ENCODE measurements around the gene MTHFD2.

MTHFD2 gene

DNA sequence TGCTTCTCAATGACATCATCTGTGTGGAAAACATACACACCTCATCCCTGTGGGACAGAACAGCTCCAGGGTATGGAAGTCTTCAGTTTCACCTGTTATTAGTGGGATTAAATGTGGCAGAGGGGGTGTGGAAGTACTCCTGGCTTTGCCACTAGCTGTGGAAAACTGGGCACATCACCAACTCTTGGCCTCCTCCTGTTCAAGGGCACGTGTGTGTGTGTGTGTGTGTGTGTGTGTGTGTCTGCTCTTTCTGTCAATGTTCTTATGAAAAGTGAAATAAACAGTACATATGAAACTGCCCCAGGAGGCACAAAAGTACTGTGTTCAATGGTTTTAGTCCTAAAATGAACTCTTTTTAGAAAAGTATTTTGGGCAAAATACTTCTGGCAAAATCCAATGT lies 65.9 kb downstream of the MTHFD2 start:
- no peak for DNase-seq (ENCODE audit: low spot score)

DNA sequence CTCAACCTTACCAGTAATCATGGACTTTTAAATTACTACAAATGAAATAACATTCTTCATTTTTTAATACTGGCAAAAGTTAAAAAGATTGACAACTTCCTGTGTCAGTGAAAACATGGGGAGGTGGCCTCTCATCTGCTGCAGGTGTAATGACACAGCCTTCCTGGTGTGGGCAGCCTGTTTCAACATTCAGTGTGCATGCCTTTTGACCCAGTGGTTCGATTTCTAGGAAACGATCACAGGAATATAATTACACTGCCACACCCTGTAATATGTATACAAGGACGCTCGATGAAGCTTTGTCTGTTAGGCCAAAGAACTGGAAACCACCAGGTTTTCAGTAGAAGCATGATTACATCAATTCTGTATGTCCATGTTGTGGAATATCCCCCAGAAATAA lies 68.7 kb downstream of the MTHFD2 start:
- DNase-seq (ENCODE audit: low spot score), result no peak

Data from ecto neural progenitor cell (in vitro differentiated cells).